Stimulated activated CD4-positive, alpha-beta T cell treated with anti-CD3 and anti-CD28 coated beads, TNF-alpha, amount 100 ng/mL, for 48 hours (primary cell): ENCODE results near the gene ENHO.
"Not testable (repeated sequence)": the region's sequence is repeated elsewhere in the genome, so short reads cannot be mapped to it uniquely, and the experiment has no call there.

ENCODE experiments used
- DNase-seq, 3 donors: peaks; one replicate each; pipeline ENCODE4 v3.0.0-alpha.2; 2020; ENCODE audit warnings: low read depth in 3 of 3

ENHO gene

GRCh38 chr9:34555500-34555899 is 32.7 kb upstream of the ENHO start:
- DNase-seq, result no peak

GRCh38 chr9:34555002-34555348 is 32.2 kb upstream of the ENHO start:
- no peak for DNase-seq

GRCh38 chr9:34554211-34555001 is 31.6 kb upstream of the ENHO start:
- DNase-seq, result no peak

- DNase-seq, result no peak
Observed at GRCh38 chr9:34553511-34554021, 30.8 kb upstream of the ENHO start.

- DNase-seq, result no peak
Observed at GRCh38 chr9:34552986-34553385, 30.2 kb upstream of the ENHO start.

- no peak for DNase-seq
Observed at GRCh38 chr9:34552606-34552981, 29.8 kb upstream of the ENHO start.

GRCh38 chr9:34551751-34552605 is 29.2 kb upstream of the ENHO start:
- DNase-seq, result no peak

GRCh38 chr9:34550681-34551270 is 28.0 kb upstream of the ENHO start:
- DNase-seq, result no peak

GRCh38 chr9:34550016-34550680 is 27.4 kb upstream of the ENHO start:
- no peak for DNase-seq

GRCh38 chr9:34549407-34549732 is 26.6 kb upstream of the ENHO start:
- DNase-seq, result no peak

- DNase-seq, result peak in 1 of 3 donors; percentile 28
Observed at GRCh38 chr9:34547960-34548611, 25.3 kb upstream of the ENHO start.

GRCh38 chr9:34546834-34547827 is 24.3 kb upstream of the ENHO start:
- peak; percentile 44 to 56 (median 55) for DNase-seq

- no peak for DNase-seq
Observed at GRCh38 chr9:34546102-34546833, 23.5 kb upstream of the ENHO start.

GRCh38 chr9:34545497-34545896 is 22.7 kb upstream of the ENHO start:
- DNase-seq, result no peak

- no peak for DNase-seq
Observed at GRCh38 chr9:34544035-34544434, 21.2 kb upstream of the ENHO start.

GRCh38 chr9:34541540-34541939 is 18.8 kb upstream of the ENHO start:
- DNase-seq, result no peak

GRCh38 chr9:34540827-34541226 is 18.0 kb upstream of the ENHO start:
- no peak for DNase-seq

- DNase-seq, result no peak
Observed at GRCh38 chr9:34536685-34537084, 13.9 kb upstream of the ENHO start.

- not testable (repeated sequence) for DNase-seq
Observed at GRCh38 chr9:34532041-34532440, 9.3 kb upstream of the ENHO start.

- DNase-seq, result no peak
Observed at GRCh38 chr9:34526026-34526425, 3.2 kb upstream of the ENHO start.
